Hematopoietic multipotent progenitor cell treated with erythropoietin and hydrocortisone succinate and interleukin-3 and kit ligand, for 8 days (in vitro differentiated cells): Measurements from ENCODE around the gene C6.
"Not testable (repeated sequence)": the region's sequence is repeated elsewhere in the genome, so short reads cannot be mapped to it uniquely, and the experiment has no call there.

Experiments
- DNase-seq: peaks from one replicate; pipeline ENCODE4 v3.0.0-alpha.2; 2015

Gene C6

DNA sequence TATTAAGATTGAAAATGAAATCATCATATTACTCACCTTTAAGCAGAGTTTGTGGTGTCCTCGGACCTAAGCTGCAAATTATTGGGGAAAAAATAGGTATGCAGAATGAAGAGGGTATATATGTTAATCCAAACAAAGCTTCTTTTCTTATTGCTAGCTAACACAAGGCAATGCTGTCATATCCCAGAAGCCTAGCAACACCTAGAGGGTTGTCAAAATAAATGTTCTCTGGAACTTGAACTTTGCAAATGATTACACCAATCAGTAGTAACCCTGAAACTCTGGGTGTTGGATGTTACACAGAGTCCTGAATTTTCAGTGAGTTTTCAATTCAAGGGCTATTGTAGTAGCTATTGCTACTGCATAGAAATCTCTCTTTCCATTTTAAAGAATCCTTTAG is at the start of gene C6:
TSS of gene C6 (minus strand) at position 193 of the 400 bp plus-strand sequence. CDS start 10,302 bp downstream, outside the sequence.
- DNase-seq = no peak

DNA sequence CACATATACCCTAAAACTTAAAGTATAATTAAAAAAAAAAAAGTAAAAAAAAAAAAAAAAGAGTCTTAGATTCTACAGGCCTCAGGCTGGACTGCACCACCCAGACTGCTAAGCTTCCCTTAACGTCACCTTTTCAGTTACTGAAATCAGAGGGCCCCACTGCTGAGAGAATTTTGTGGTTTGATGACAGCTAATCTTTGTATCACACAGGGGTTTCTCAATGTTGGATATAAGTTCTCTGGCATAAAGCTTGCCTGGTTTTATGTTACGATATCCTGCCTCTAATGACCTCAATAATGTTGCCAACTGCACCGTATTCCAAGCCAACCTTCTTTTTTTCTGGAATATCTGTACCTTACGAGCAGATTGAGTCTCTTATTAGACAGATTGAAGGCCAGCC is 43.1 kb upstream of the C6 start:
- DNase-seq = no peak

DNA sequence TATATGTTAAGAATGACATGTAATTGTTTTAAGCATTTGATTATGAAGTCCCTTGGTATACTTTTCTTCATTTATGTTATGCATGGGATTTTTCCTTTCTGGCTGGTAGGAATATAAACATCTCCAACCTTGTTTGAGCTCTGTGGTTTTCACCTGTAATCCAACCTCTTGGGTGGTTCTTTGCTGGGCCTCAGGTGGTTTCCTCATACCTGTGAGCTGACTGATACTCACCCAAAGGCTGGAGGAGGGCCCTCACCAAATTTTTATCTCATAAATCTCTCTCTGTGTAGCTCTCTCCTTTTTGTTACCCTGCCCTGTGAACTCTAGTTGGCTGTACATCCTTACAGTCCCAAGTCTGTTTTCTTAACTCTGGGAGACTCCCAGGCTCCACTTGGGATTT is 39.8 kb upstream of the C6 start:
- DNase-seq = no peak

DNA sequence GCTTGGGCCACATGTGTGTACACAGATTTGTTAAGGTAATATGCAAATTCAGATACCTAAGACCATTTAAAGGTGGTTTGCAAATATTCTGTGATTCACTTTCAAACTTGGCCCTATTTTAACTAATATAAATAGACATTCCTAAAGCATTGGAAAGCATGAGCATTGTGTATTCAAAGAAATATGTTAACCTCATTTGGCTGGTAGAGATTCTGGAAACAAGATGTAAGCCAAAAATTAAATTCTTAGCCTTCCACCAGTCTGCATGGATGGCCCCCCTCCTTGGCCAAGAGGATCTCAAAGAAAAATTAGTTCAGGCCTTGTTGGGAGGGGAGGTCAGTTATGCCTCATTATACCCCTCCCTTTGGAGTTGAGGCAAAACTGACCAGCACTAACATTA is 38.7 kb upstream of the C6 start:
- DNase-seq = no peak

DNA sequence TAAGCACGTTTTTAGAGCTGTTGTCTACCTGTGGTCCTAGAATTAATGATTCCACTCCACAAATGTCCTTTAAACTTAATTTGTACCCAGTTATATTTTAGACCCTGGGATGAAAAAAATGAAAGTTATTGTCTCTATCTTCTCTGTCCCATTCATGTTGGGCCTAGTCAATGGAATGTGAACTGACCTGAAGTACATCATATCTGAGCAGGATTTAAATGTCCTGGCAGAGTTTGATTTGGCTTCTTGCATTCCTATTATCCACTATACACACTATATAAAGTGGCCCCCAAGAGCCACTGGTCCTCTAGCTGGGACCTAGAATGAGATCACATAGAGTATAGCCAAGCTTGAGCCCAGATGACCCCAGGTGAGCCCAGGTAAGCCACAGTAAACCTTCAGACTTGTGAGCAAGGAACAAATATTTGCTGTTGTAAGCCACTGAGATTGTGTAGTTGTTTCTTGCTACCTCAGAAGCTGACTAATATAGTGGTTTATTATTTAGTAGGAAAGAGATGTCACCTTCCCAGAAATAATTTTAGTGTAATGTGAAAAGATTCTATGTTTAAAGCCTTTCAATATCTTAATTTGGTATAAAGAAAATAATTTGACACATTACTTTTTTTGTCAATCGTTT is 37.1 kb upstream of the C6 start:
- no peak for DNase-seq

DNA sequence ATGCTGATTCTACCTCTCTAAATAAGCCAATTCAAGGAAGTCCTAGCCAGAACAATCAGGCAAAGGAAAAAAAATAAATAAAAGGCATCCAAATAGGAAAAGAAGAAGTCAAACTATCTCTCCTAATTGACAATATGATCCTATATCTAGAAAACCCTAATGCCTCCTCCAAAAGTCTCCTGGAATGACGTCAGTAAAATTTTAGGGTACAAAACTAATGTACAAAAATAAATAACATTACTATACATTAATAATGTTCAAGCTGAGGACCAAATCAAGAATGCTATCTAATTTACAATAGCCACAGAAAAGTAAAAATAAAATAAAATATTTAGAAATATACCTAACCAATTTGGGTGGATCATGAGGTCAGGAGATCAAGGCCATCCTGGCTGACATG is 33.8 kb upstream of the C6 start:
- DNase-seq = no peak

DNA sequence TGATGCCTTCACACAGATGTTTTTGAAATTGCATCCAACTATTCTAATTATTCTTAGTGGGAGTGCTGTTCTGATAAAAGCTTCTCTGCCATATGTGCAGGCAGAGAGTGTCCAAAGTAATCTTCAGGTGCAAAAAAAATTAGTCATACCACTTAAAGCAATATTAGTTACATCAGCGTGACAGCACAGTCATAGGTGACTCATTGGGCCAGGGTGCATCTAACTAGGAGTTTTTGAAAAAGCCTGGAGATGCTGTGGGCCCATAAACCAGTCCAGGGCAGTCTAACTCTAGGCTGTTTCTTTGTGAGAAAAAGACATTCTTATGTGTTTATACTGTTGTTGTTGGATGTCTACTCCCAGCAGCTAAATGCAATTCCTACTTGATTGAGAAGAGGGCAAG is 33.0 kb upstream of the C6 start:
- DNase-seq = no peak

DNA sequence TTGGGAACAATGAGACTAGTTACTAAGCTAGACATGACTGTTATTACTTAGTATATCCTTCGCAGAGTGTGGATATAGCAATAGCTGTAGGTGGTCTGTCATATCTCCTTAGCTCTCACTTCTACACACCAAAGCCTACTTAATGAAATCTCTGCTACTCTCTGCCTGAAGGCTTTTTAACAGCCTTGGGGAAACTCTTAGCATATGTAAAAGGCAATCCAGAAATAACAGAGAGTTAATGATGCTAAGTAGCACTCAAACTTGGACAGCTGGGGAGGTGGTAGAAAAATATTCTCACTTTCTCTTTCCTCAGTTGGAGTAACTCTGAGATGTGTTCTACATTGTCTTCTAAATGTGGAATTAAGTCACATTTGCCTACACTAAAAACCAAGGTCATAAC is 30.2 kb upstream of the C6 start:
- no peak for DNase-seq

DNA sequence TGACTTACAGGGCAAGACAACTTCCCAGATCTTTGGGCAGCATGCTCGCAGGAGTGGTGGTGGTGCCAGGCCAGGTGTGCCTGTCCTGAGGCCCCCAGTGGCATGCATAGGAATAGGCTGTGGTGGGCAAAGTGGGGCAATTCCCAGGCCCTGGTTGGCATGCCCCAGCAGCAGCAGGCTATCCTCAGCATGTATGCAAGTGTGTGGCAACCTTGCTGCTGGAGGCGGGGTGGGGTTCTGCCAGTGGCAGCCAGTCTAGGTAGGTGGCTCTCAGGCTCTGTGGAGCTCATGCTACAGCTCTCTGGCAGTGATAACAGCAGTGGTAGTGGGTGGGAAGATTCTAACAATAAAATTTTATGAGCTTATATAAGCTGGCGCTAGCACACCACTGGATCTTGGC is 27.7 kb upstream of the C6 start:
- no peak for DNase-seq

DNA sequence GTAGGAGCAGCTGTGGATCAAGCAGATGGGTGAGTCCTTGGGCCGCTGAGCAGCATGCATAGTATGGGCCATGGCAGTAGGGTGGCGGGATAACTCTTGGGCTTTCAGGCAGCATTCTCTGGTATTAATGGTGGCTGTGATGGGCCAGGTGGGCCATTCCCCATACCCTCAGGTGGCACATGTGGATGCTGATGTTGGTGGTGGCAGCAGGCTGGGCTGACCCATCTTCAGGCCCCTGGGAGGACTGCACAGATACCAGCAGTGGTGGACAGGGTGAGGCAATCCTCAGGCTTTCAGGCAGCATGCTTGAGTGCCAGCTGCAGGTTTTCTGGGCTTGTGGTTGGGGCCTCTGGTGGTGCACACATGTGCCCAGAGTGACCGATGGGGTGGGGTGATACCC is 27.1 kb upstream of the C6 start:
- no peak for DNase-seq

DNA sequence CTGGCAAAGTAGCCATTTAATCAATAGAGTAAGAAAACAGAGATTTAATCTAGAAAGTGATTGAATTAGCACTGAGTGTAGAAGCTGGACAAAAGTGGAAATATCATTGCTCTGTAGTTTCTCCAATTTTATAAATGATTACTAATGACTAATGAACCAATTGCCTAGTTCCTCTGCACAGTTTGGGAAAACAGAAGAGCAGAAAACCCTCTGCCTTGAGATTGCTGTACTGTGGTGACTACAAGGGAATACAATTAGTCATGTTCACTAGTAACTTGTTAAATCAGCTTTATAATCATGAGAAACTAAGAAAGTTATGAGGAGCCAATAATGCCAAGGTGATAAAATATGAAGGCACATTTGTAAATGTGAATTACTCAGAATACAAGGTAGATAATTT is 21.1 kb upstream of the C6 start:
- no peak for DNase-seq

DNA sequence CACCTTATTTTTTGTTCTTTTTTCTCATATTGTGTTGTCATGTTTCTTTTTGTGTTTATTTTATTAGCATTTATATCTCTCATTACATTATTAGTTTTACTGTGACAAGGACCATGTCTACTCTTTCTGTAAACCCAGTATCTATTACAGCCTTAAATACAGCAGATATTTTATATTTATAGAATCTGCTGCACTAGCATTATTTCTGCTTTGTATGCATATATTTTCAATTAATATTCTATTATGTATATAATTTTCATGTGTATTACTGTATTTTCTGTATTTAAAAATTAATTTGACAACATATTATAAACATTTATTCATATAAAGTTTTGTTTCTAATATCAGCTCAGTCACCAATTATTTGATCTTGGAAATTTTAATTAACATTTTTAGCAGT is 19.5 kb upstream of the C6 start:
- no peak for DNase-seq

DNA sequence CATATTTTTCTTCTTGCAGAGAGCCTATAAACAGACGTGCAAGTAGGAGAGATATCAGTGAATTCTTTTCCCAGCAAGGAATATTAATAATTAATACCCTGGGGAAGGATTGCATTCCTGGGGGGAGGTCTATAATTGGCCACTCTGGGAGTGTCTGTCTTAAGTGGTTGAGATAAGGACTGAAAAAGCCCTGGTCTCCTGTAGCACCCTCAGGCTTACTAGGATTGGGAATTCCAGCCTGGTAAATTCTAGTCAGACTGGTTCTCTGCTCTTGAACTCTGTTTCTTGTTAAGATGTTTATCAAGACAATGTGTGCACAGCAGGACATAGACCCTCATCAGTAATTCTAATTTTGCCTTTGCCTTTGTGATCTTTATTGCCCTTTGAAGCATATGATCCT is 16.9 kb upstream of the C6 start:
- not testable (repeated sequence) for DNase-seq

DNA sequence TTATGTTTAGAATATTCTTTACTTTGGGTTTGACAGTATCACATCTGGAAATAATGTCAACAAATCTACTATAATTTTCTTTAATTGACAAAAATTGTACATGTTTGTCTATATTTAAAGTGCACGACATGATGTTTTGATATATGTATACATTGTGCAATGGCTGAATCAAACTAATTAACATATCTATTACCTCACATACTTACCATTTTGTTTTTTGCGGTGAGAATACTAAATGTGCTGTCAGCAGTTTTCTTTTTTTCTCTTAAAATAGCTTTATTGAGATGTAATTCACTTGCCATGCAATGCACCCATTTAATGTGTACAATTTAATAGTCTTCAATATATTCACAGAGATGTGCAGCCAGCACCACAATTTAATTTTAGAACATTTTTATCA is 10.6 kb upstream of the C6 start:
- DNase-seq = no peak

DNA sequence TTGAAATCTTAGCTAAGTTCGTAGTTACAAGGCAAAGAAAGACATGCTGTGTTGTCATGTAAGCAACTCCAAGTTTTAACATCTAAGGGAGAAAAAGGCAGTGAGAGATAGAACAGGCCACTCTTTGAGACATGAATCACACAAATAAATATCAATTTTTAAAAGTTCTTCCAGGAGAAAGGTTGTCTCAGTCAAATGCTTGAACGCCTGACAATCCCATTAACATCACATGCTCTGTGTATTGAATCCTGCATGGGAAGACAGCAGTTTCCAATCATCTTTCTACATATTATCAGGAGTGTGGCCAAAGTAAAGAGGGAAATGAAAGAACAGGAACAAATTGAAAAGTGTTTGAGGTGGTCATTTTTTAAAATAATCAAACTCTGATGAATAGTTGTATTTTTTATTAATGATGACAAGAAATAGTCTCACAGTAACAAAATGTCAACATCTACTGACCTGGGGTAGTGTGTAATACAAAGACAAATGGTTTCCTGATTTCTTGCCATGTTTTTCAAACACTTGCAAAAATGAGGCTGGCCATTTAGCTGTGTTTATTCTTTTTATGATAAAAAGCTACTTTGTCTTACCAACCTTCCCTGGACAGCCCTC is 6.4 kb upstream of the C6 start:
- no peak for DNase-seq

DNA sequence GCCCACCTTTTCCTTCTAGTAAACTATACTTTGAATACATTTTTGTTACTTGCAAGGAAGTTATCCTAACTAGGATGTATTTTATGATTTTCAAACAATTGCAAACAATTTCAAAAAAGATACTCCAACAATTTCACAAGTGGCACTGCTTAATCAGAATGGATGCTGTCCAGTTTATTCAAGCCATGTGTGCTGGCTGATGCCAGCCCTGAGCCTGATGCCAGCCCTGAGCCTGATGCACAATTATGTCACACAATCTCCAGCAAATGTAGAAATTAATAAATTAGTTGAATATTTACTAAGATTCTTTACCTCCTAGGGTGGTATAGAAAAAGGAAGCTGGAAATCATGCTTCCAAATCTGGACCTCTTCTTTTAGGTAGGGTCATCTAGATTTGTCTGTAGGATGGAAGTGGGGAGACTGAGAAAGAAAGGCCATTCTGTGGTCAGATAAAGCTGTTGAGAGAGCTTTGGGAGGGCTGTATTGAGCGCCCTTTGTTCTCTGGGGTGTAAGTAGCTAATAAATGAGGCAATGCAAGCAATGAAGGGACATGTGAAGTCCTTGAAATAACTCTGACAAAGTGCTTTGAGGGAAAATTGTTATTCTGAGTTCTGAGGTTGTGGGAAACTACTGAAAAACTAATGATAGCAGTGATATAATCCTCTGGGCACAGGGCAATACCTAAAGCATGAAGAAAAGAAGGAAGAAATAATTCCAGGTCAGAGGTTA is 5.8 kb upstream of the C6 start:
- no peak for DNase-seq

DNA sequence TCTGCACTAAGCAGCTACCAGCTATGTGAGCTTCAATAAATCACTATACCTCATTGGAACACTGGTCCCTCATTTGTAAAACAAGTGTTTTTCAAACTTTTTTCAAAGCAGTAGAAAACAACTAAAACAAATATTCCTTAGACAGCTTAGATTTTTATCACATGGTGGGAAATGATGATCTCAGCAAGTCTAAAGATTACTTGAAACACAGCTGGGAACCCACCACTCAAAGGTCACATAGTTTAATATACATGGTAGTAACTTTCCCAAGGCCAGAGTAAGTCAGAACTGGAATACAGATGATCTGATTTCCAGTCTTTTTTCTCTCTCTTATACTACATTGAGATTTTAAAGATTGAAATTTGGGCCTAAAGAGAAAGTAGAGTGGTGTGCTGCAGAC is 850 bp upstream of the C6 start:
- DNase-seq = no peak

DNA sequence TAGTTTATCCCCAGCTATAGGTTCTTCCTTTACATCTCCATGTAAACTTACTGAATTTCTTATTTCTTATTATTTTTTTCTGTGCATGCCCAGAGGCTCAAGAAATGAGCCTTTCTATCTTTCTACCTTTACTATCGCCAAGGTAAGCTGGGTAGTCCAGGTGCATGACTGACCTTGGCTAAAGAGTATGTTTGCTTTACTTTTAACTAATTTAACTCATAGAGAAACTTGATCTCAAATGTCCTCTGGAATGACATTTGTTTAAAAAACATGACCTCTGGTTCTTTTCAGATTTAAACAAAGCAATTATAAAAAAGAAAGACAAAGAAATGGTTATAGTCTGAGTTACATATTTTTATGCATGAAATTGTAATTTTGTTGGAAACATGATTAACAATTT is 397 bp downstream of the C6 start:
- DNase-seq = no peak

DNA sequence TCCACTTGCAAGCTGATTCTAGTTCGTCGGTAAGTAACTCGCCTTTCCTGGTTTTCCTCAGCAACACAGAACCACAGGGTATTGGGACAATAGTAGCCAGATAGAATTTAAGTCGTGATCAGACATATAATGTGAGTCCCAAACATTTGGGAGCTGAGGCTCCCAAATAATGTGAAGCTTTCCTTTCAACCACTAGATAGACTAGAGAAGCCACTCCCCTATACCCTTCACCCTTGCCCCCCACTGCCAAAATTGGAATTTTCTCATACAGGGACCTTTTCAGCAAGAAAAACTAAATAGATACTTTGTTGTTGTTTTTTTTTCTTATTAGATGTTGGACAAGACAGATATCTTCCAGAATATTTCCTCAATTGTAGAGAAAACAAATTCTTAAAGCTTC is 1.9 kb downstream of the C6 start:
- no peak for DNase-seq

DNA sequence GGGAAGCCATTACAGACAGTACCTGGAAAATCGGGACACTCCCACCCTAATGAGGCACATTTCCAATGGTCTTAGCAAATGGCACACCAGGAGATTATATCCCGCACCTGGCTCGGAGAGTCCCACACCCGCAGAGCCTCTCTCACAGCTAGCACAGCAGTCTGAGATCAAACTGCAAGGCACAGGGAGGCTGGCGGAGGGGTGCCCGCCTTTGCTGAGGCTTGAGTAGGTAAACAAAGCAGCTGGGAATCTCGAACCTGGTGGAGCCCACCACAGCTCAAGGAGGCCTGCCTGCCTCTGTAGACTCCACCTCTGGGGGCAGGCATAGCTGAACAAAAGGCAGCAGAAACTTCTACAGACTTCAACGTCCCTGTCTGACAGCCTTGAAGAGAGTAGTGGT is 7.9 kb downstream of the C6 start:
- DNase-seq = not testable (repeated sequence)

DNA sequence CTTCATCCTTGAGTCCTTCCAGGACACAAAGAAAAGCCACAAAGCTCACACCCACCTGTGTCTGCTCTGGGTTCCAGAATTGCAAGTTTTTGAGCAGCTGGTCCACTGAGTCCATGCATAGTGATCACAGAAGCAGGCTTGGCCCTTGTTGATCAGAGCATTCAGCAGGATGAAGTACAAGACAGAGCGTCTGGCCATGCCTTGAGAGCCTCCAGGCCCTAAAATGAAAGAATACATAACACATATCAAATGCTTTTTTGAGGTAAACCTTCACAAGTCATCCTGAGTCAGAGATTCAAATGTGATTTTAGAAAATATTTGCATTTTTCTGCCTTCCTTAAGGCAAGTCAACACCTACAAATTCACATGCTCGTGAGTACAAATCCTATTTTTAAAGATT is 10.3 kb downstream of the C6 start:
- DNase-seq = no peak

DNA sequence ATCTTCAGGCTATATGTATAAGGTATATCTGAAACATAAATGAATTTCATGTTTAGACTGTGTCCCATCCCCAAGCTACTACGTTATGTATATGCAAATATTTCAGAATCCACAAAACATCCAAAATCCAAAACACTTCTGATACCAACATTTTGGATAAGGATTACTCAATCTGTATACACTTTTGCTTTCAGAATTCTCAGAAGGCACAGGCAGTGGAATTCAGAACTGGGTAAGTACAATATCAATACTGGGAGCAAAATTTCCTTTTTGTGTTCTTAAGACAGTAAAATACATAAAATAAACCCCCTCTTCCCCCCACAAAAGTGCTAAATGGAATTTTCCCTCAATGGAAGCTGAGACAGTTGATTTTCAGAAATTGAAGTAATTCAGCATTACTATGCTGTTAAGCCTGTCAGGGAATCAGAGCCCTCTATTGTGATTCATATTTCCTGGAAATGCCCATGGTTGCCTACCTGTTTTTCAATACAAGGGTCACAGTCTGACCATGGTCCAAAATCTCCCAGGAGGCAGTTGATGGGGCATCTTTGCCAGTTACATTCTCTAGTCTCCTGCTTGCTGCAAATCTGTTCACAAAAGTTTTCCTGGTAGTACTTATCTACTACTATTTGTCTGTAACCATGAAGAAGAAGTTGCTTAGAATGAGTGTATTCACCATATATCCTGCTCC is 12.1 kb downstream of the C6 start:
- DNase-seq = no peak

DNA sequence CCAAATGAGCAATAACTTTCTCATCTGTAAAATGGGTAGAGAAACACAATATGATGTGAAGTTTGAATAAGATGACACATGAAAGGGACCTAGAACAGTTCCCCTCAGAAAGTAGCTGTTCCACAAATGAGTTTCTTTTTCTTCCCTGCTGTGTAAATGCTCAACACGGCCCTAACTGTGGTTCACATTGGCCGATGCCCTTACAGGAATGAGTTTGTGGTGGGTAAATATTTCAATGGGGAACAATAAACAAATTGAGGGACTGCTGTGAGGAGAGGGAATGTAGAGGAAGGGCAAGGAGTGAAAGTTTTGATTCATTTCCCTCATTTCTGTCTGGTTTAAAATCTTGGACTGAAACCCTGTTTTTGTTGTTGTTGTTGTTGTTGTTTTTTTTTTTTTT is 12.8 kb downstream of the C6 start:
- DNase-seq = no peak

DNA sequence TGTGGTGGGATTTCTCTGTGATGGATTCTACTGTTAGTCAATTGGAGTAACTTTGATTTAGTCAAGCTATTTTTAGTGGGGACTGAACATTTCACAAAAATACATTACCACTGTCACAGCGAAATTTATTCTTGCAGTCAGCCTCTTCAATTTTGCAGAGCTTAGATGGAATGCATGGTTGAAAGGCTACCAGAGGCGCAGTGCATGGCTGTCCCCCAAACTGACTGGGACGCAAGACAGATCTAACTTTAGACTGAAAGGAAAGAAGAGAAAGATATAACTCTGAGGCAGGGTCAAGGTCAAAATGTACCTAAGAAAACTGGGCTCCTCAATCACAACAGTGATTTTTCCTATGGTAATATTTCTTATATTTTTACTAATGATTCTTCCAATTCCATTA is 13.7 kb downstream of the C6 start:
- DNase-seq = no peak
